OCI-LY1 (cell line): ENCODE results near the gene MEI1.
A peak's percentile ranks its signal among the peaks of the same experiment; 100 is the strongest.

Source experiments
- H2AFZ ChIP-seq: fragments of 200-600 bp; sonication (generic), shearing (Covaris generic); 2 replicates; pipeline ENCODE4 v1.6.0; 2014; ENCODE audit warnings: antibody characterized with exemption, mild to moderate bottlenecking, low read length
- H3F3A ChIP-seq: fragments of 200-600 bp; sonication (generic), shearing (Covaris generic); 2 replicates; pipeline ENCODE4 v1.6.0; 2014; ENCODE audit warnings: mild to moderate bottlenecking, antibody characterized with exemption, low read length, moderate library complexity; ENCODE audit not compliant: insufficient read depth
- H3K27ac ChIP-seq: fragments of 200-600 bp; sonication (generic); 2 replicates; pipeline ENCODE4 v1.5.1; 2014; ENCODE audit warnings: low read length, mixed run types, mild to moderate bottlenecking, low read depth; ENCODE audit not compliant: poor library complexity, severe bottlenecking
- H3K27me3 ChIP-seq: fragments of 200-600 bp; sonication (generic); 2 replicates; pipeline ENCODE4 v1.6.0; 2014; ENCODE audit warnings: antibody characterized with exemption, mild to moderate bottlenecking, low read length, moderate library complexity; ENCODE audit not compliant: insufficient read depth
- H3K36me3 ChIP-seq: fragments of 200-600 bp; sonication (generic); 2 replicates; pipeline ENCODE4 v1.6.1; 2014; ENCODE audit warnings: mild to moderate bottlenecking, antibody characterized with exemption, low read length, moderate library complexity, mixed read lengths; ENCODE audit not compliant: insufficient read depth
- H3K4me1 ChIP-seq: fragments of 200-600 bp; sonication (generic); 2 replicates; pipeline ENCODE4 v1.5.1; 2014; ENCODE audit warnings: mild to moderate bottlenecking, low read length, moderate library complexity; ENCODE audit not compliant: insufficient read depth, severe bottlenecking
- H3K4me2 ChIP-seq: fragments of 200-600 bp; sonication (generic), shearing (Covaris generic); 2 replicates; pipeline ENCODE4 v1.6.1; 2014; ENCODE audit warnings: low read length
- H3K4me3 ChIP-seq: fragments of 200-600 bp; sonication (generic); 2 replicates; pipeline ENCODE4 v1.5.1; 2014; ENCODE audit warnings: low read length, low read depth, mild to moderate bottlenecking, mixed read lengths; ENCODE audit not compliant: poor library complexity, severe bottlenecking
- H3K79me2 ChIP-seq: fragments of 200-600 bp; shearing (Covaris generic); 2 replicates; pipeline ENCODE4 v1.6.1; 2016; ENCODE audit warnings: mixed run types, low read length, mixed read lengths; ENCODE audit not compliant: insufficient read depth
- H3K9ac ChIP-seq: fragments of 200-600 bp; sonication (generic), shearing (Covaris generic); 2 replicates; pipeline ENCODE4 v1.6.1; 2014; ENCODE audit warnings: mild to moderate bottlenecking, low read length, mixed read lengths
- H3K9me2 ChIP-seq: fragments of 200-600 bp; sonication (generic), shearing (Covaris generic); 2 replicates; pipeline ENCODE4 v1.6.1; 2014; ENCODE audit warnings: low read depth, mild to moderate bottlenecking, low read length, mixed read lengths
- H3K9me3 ChIP-seq: fragments of 200-600 bp; shearing (Covaris generic); 2 replicates; pipeline ENCODE4 v1.6.1; 2014; ENCODE audit warnings: low read length, mixed read lengths
- H4K20me1 ChIP-seq: fragments of 200-600 bp; sonication (generic), shearing (Covaris generic); 2 replicates; pipeline ENCODE4 v1.6.0; 2016; ENCODE audit warnings: mild to moderate bottlenecking, low read length; ENCODE audit not compliant: insufficient read depth
- CTCF ChIP-seq: fragments of 200-600 bp; sonication (generic), shearing (Covaris generic); IDR thresholded peaks from 2 replicates; pipeline ENCODE4 v1.5.1; 2017; ENCODE audit warnings: mild to moderate bottlenecking, antibody characterized with exemption, low read length, moderate library complexity, mixed read lengths
- EZH2 ChIP-seq: fragments of 200-600 bp; sonication (generic), shearing (Covaris generic); IDR thresholded peaks from 2 replicates; pipeline ENCODE4 v1.8.0; 2017; ENCODE audit warnings: borderline replicate concordance, mixed run types, mild to moderate bottlenecking, antibody characterized with exemption, low read length, moderate library complexity, mixed read lengths

The MEI1 gene

DNA sequence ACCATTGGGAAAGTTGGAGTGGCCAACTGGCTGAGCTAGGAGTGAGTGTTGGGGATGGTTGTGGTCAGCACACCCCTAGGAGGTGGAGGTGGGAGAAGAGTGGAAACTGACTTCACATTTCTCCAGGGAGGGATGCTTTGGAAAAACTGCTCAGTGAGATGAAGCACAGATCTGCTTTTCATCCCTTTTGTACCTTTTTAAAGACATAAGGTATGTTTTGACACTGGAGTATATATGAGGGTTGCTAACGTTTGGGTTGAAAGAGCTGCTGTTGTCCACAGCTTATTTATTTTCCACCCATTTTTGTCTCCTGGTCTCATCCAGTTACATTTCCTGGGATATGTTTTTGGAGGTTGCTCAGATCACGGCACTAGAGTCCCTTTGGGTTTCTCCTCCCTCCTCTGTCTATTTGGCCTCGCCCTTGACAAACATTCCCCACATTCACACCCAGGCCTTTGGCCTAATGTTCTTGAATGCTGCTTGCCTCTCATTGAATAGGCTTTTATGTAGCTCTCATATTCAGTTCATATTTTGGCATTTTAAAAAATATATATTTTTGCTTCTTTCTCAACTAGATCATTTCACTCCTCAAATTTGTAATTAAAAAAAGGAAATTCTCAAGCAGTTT, 141.9 kb downstream of the MEI1 start:
- Histone ChIP-seq H3K27ac (peak overlapping the region; percentile 42), H3K9me3 (no peaks in the 10 kb centered on the region), H4K20me1 (no peaks in the 10 kb centered on the region), H3K4me2 (peak overlapping the region; percentile 46), H3K4me3 (peak overlapping the region; percentile 7), H3K27me3 (no peaks in the 10 kb centered on the region), H3K36me3 (peaks cover 85% of the 10 kb centered on the region), H2AFZ (no peak overlapping the region), H3K79me2 (peaks cover 97% of the 10 kb centered on the region), H3K9me2 (no peaks in the 10 kb centered on the region), H3F3A (0 out of 2 replicates have a peak, but pooled peaks cover 2% of the 10 kb centered on the region), H3K9ac (no peak overlapping the region; the same call in 1 of the 2 replicates), H3K4me1 (peaks cover 96% of the 10 kb centered on the region)
- TF ChIP-seq CTCF (no peak), EZH2 (no peak)

- TF ChIP-seq CTCF (no peak), EZH2 (no peak)
- peaks cover 100% of the 10 kb centered on the region for H3K79me2 ChIP-seq
Observed at GRCh38 chr22:41842996-41843970, 144.0 kb downstream of the MEI1 start.

DNA sequence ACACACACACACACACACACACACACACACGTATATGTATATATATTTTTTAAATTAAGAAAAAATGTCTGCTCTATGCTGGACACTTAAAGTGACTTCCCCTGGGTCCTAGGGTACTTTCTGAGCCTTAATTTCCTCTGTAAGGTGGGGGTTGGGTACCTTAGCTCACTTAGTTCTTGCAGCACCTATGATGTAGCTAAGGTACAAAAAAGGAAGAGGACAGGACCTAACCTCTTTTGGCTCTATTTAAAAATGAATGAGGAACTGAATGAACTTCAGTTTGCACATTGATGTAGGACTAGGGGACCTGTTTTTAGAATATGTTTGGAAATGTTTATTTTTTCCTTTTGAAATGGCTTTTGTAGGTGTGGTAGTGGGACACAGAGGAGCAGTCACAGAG, 144.7 kb downstream of the MEI1 start:
- H3K27ac ChIP-seq: peak overlapping the region; percentile 55
- 0 out of 2 replicates have a peak, but pooled peaks cover 2% of the 10 kb centered on the region for H3F3A ChIP-seq
- peaks cover 100% of the 10 kb centered on the region for H3K79me2 ChIP-seq
- no peaks in the 10 kb centered on the region for H3K9me2 ChIP-seq
- H3K27me3 ChIP-seq: no peaks in the 10 kb centered on the region
- no peaks in the 10 kb centered on the region for H4K20me1 ChIP-seq
- H3K9ac ChIP-seq: peak overlapping the region; percentile 11; the same call in 1 of the 2 replicates
- TF ChIP-seq EZH2: no peak
- no peak for TF ChIP-seq CTCF
- H3K4me3 ChIP-seq: no peak overlapping the region
- H3K9me3 ChIP-seq: no peaks in the 10 kb centered on the region
- peaks cover 94% of the 10 kb centered on the region for H3K4me1 ChIP-seq
- peak overlapping the region; percentile 59; the same call in 1 of the 2 replicates for H3K4me2 ChIP-seq
- H2AFZ ChIP-seq: no peak overlapping the region
- peaks cover 77% of the 10 kb centered on the region for H3K36me3 ChIP-seq

More at GRCh38 chr22:41842996-41843970, 144.0 kb downstream of the MEI1 start:
- no peaks in the 10 kb centered on the region for H3K9me3 ChIP-seq
- no peaks in the 10 kb centered on the region for H4K20me1 ChIP-seq
- peaks cover 77% of the 10 kb centered on the region for H3K36me3 ChIP-seq
- H3K9me2 ChIP-seq: no peaks in the 10 kb centered on the region
- no peaks in the 10 kb centered on the region for H3K27me3 ChIP-seq
- H2AFZ ChIP-seq: no peak overlapping the region
- peak overlapping the region; percentile 30 for H3K4me3 ChIP-seq
- H3K4me2 ChIP-seq: peak overlapping the region; percentile 51
- H3K9ac ChIP-seq: peak overlapping the region; percentile 30; the same call in 1 of the 2 replicates
- peaks cover 96% of the 10 kb centered on the region for H3K4me1 ChIP-seq
- H3K27ac ChIP-seq: peak overlapping the region; percentile 55
- 0 out of 2 replicates have a peak, but pooled peaks cover 2% of the 10 kb centered on the region for H3F3A ChIP-seq
